Stomach (tissue), 4 donors: ENCODE results near the gene ADGRF3.

Experiments
- EP300 ChIP-seq: sonication (generic); formaldehyde crosslinking; IDR thresholded peaks from one replicate; pipeline ENCODE4 v1.6.1; 2017; ENCODE audit warnings: antibody characterized with exemption
- POLR2AphosphoS5 ChIP-seq, 3 donors: sonication (generic); formaldehyde crosslinking; IDR thresholded peaks; one replicate each; pipeline ENCODE4 v1.6.1; 2016; ENCODE audit warnings: antibody characterized with exemption in 3 of 3
- TF ChIP-seq, protein P1 (sequence below), 7 experiments: fragments of 450-650 bp in 4 of 7; fragments of 200-600 bp in 3 of 7; sonication (generic) in 3 of 7; IDR thresholded peaks; one replicate each; pipeline ENCODE4 v1.5.1; 2016 to 2019; ENCODE audit warnings: antibody characterized with exemption in 7 of 7, control low read depth in 2 of 7, mild to moderate bottlenecking in 1 of 7

- TF ChIP-seq, protein P1, sequence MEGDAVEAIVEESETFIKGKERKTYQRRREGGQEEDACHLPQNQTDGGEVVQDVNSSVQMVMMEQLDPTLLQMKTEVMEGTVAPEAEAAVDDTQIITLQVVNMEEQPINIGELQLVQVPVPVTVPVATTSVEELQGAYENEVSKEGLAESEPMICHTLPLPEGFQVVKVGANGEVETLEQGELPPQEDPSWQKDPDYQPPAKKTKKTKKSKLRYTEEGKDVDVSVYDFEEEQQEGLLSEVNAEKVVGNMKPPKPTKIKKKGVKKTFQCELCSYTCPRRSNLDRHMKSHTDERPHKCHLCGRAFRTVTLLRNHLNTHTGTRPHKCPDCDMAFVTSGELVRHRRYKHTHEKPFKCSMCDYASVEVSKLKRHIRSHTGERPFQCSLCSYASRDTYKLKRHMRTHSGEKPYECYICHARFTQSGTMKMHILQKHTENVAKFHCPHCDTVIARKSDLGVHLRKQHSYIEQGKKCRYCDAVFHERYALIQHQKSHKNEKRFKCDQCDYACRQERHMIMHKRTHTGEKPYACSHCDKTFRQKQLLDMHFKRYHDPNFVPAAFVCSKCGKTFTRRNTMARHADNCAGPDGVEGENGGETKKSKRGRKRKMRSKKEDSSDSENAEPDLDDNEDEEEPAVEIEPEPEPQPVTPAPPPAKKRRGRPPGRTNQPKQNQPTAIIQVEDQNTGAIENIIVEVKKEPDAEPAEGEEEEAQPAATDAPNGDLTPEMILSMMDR (IDR thresholded peaks at IDR 0.05), result peak in 1 of 7 experiments; percentile 7
- TF ChIP-seq POLR2AphosphoS5 (IDR thresholded peaks at IDR 0.05), result peak; percentile 86 to 95 (median 91)
- no peak for TF ChIP-seq EP300
Measured at GRCh38 chr2:26274058-26274613, 72.5 kb downstream of the ADGRF3 start.
